Stimulated activated naive CD8-positive, alpha-beta T cell treated with anti-CD3 and anti-CD28 coated beads, Interleukin-15, Interleukin-2, amounts not matched to agents 100 ng/mL and 50 ng/mL, for 24 hours (primary cell): ENCODE results near the gene PDE6B.

Experiments
- H3K27ac Mint-ChIP-seq: one replicate; pipeline ENCODE4 v1.8.0; 2021; ENCODE audit warnings: mild to moderate bottlenecking, mixed read lengths
- H3K27me3 Mint-ChIP-seq: one replicate; pipeline ENCODE4 v1.8.0; 2021; ENCODE audit warnings: mixed read lengths
- H3K36me3 Mint-ChIP-seq: one replicate; pipeline ENCODE4 v1.8.0; 2021; ENCODE audit warnings: low read depth, mixed read lengths
- H3K4me1 Mint-ChIP-seq: one replicate; pipeline ENCODE4 v1.8.0; 2021; ENCODE audit warnings: low read depth, mixed read lengths
- H3K4me3 Mint-ChIP-seq: one replicate; pipeline ENCODE4 v1.8.0; 2021; ENCODE audit warnings: mild to moderate bottlenecking, mixed read lengths
- H3K9me3 Mint-ChIP-seq: one replicate; pipeline ENCODE4 v1.8.0; 2021; ENCODE audit warnings: mixed read lengths

The PDE6B gene

DNA sequence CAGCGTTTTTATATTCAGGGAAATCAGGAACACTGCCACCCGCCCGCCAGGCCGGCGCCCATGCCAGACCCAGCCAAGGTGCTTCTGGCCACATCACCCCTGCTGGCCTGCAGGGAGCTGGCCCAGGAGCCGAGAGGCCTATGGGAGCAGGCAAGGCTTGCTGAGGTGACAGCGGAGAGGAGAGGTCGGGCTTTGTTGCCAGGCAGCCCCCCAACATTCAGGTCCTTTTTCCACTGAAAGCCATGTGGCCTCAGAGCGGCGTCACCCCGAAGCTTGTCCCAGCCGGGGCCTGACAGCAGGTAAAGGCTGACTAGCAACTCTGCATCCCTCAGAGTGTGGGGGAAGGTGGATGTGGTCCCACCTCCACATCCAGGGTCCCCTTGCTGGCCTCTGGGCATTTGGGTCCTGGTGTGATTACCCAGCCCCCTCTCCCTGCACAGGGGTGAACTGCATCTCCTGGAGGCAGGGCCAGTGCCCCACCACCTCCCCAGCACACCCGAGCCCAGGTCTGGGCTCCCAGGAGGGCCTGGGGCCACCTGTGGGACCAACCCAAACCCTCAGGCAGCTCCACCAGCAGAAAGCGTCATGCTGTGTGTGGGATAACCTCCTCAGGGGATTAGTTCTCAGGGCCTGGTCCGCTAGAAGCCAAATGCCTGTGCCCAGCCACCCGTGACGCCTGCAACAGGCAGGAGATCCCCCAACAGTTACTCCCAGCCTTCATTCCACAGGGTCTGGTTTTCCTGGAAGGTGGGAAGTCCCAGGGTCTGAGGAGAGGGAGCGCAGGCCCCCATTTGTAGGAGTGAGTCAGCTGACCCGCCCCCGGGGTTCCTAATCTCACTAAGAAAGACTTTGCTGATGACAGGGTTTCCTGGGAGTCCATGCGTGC is at the start of gene PDE6B:
PDE6B (plus strand) TSS at position 869 of the 886 bp plus-strand sequence. CDS start 54 bp downstream, outside the sequence.
- Mint-ChIP-seq H3K4me3 (no peak within 1 kb of the TSS), H3K9me3 (no peaks in the 10 kb centered on the region), H3K27me3 (peaks cover 3% of the 10 kb centered on the region)

DNA sequence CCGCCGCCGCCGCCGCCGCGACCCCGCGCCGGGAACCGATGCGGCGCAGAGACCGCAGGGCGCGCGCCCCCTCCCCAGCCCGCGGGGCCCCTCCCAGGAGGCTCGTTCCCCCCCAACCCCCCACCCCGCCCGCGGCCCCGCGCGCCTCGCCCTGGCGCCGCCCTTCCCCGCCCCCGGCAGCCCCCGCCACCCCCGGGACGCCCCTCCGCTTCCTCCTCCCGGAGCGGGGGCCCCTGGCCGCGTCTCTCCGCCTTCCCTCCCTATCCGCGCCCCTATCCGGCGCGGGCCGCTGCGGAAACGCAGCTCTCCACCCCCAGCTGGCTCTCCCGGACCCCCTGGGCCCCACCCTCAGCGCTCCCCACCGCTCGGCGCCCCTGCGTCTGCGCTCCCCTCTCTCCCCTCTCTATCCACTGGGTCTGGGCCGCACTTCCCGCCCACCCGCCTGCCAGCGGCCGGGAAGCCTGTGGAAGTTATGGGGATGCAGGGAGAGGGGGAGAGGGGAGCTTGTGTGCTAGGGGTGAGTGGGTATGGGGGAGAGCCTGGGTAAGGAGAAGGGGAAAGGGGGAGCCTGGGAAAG is 49.0 kb upstream of the PDE6B start, which contains the start of gene TMEM271:
TMEM271 (minus strand) TSS at position 51 of the 577 bp plus-strand sequence. CDS start 233 bp downstream, outside the sequence.
- Mint-ChIP-seq H3K4me3 (peak within 1 kb of the TSS; percentile 51), H3K27me3 (peaks cover 67% of the 10 kb centered on the region), H3K4me1 (peaks cover 13% of the 10 kb centered on the region), H3K27ac (no peak within 1 kb of the TSS), H3K9me3 (no peaks in the 10 kb centered on the region), H3K36me3 (peaks cover 3% of the 10 kb centered on the region)

More for the DNA sequence above, at the start of gene PDE6B:
- Mint-ChIP-seq H3K36me3 (no peaks in the 10 kb centered on the region), H3K27ac (no peak within 1 kb of the TSS), H3K4me1 (no peaks in the 10 kb centered on the region)

DNA sequence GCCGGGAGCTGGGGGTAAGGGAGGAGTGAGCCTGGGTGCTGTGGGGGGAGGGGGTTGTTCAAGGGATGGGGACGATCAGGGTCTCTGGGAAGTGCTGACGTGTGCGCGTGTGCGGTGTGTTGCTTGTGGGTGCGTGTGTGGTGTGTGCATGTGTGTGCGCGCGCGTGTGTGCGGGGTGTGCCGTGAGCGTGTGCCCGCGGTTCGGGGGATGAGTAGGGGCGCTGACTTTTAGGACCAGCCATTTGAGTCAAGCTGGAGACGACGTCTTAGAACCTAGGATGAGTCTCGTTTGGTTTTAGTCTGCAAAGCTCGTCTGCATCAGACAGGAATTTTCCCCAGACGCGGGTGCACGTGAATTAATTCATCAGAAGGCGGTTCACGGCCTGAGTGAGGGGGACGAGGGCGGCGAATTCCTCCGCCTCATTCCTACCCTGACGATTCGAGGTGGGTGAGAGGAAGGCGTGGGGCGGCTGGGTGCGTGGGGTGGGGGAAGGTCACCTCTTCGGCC is 48.3 kb upstream of the PDE6B start:
- peak overlapping the region; percentile 51 for H3K4me3 Mint-ChIP-seq
- no peak overlapping the region for H3K27ac Mint-ChIP-seq
- peaks cover 68% of the 10 kb centered on the region for H3K27me3 Mint-ChIP-seq
- peaks cover 13% of the 10 kb centered on the region for H3K4me1 Mint-ChIP-seq
- peaks cover 3% of the 10 kb centered on the region for H3K36me3 Mint-ChIP-seq
- H3K9me3 Mint-ChIP-seq: no peaks in the 10 kb centered on the region

DNA sequence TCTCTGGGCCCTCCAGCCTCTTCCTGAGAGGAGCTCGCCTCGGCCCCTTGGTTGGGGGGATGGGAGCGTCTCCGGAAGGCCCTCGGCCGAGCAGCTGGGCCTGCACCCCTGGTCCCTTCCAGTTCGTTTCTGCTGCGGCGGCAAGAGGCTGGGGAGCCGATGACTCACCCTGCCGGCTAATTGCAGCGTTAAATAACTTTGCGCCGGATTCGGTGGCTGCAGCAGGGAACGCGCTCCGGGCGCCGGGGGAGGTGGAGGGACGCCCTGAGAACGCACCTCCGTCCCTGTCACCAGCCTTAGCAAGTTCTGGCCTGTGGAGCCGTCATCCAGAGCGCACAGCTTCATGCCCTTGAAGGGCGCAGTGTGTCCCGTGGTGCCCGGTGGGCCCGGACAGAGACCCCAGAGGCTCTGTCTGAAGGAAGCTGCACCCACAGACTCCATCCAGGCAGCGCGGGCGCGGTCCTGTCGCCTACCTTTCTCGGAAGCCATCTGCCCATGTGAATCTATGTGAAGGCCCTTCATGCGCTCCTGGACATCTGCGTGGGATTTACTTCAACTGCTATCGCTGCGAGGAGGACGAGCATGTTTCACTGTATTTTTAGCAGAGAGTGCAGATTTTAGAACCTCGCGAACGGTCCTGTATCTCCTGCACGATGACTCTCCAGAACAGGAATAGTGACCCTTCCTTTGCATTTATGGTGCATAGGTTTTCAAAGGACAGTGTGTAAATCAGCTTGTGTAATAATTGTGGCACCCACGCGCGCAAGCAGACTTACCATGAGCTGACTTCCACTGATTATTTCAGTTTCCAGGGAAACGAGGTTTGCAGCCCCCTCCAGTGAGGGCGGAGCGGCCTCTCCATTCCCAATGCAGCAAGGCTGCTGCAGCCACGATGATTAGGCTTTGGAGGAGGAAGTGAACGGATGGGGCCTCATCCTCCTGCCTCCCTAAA is 47.6 kb upstream of the PDE6B start:
- H3K9me3 Mint-ChIP-seq: no peaks in the 10 kb centered on the region
- peaks cover 3% of the 10 kb centered on the region for H3K36me3 Mint-ChIP-seq
- peaks cover 13% of the 10 kb centered on the region for H3K4me1 Mint-ChIP-seq
- no peak overlapping the region for H3K4me3 Mint-ChIP-seq
- H3K27ac Mint-ChIP-seq: peak overlapping the region; percentile 18
- H3K27me3 Mint-ChIP-seq: peaks cover 66% of the 10 kb centered on the region

DNA sequence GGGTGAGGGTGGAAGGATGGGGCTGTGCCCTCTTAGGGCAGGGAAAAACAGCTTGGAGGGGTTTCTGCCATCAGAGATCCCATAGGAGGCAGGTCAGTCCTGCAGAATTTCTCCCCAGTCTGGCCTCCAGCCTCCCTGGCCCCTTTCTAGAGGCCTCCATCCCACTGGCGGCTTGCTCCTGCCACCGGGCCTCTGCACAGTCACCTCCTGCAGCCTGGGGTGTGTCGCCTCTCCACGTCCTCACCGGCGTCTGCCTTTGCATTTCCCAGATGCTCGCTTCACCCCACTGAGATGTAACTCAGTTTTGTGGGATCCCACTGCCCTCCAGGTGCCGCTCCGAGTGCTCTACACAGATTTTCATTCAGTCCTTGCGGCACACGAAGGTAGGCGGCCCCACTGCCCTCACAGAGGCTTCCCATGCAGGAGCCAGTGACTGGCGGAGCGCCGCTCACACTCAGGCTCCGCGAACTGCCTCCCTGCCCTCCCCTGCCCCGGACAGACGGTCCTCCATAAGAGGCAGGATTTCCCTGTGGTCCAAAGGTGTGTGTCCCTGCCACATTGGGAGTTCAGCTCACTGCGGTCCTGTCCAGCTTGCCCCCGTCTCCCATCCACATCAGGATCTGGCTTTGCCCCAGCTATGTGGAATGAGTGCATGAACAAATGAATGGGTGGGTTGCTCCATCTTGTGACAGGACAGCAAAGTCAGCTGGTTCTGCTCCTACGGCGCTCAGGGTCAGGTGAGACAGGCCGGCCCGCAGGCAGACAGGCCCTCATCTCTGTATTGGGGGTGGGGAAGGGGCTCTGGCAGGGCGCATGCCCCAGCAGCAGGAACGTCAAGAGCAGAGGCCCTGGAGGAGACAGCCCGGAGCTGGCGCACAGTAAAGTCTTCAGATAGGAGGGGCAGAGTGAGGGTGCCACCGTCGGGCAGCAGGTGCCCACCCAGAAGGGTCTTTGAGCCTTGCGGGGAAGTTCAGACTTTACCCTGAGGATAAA is 46.6 kb upstream of the PDE6B start:
- peaks cover 63% of the 10 kb centered on the region for H3K27me3 Mint-ChIP-seq
- no peak overlapping the region for H3K4me3 Mint-ChIP-seq
- peaks cover 13% of the 10 kb centered on the region for H3K4me1 Mint-ChIP-seq
- peaks cover 3% of the 10 kb centered on the region for H3K36me3 Mint-ChIP-seq
- no peak overlapping the region for H3K27ac Mint-ChIP-seq
- H3K9me3 Mint-ChIP-seq: no peaks in the 10 kb centered on the region

DNA sequence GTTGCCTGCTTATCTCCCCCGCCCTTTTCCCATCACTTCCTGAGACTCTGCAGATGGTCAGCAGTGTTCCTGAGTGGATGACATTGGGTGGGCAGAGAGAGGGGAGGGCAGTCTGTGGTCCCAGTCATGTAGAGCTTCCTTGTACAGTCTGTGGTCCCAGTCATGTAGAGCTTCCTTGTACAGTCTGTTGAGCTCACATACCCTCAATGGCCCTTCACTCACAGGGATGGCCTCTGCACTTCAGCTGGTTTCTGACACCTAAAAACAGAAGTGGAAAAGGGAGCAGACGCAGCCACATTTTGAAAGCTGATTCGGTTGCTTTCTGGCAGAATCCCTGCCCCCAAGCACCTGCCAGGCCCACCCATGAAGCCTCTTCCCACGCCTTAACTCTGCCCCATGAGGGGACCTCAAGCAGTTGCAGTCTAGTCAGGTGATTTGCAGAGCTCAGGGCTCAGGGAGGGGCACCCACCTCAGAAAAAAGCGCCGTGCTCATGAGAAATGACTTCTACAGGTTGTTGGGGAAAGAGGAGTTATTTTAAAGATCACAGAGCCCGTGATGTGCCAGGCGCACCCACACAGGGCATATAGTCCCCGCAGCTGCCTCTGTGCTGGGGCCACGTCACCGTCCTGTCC is 45.7 kb upstream of the PDE6B start:
- Mint-ChIP-seq H3K4me3 (no peak overlapping the region), H3K27me3 (peaks cover 61% of the 10 kb centered on the region), H3K36me3 (peaks cover 6% of the 10 kb centered on the region), H3K9me3 (peaks cover 7% of the 10 kb centered on the region), H3K27ac (no peak overlapping the region), H3K4me1 (peaks cover 9% of the 10 kb centered on the region)

DNA sequence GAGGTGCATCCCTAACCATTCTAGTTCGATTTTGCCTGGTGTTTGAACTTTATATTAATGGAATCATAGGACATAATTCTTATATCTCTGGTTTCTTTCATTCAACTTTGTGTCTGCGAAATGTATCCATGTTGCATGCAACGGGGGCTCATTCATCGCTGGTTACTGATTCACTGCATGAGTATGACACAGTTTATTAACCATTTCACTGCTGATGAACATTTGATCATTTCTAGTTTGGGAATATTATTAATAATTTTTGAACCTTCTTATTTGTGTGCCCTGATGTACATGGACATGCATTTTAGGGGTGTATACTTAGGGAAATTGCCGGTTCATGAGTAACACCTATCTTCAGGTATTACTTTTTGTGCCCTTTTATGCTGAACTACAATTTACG is 44.2 kb upstream of the PDE6B start:
- peaks cover 70% of the 10 kb centered on the region for H3K27me3 Mint-ChIP-seq
- no peak overlapping the region for H3K27ac Mint-ChIP-seq
- peaks cover 11% of the 10 kb centered on the region for H3K9me3 Mint-ChIP-seq
- H3K36me3 Mint-ChIP-seq: peaks cover 6% of the 10 kb centered on the region
- no peak overlapping the region for H3K4me3 Mint-ChIP-seq
- peaks cover 9% of the 10 kb centered on the region for H3K4me1 Mint-ChIP-seq

DNA sequence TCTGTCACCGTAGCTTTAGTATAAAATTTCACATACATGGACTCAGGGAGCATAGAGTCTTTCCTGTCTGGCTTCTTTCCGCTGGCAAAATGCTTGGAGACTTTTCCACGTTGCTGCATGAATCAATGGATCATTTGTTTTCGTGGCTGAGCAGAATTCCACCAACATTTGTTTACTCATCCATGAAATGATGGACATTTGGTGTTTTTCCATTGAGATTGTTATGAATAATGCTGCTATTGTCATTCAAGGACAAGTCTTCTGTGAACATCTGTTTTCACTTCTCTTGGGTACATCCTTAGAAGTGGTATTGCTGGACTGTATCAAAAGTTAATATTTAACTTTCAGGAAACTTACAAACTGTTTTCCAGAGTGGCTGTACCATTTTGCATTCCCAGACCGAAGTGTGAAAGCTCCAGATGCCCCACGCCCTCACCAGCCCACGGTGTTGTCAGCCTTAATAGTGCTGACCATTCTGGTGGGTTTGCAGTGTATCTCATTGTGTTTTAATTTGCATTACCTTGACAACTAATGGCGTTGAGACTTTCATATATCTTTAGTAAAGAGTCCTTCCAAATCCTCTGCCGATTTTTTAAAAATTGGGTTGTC is 43.5 kb upstream of the PDE6B start:
- Mint-ChIP-seq H3K27me3 (peaks cover 75% of the 10 kb centered on the region), H3K36me3 (peaks cover 6% of the 10 kb centered on the region), H3K27ac (no peak overlapping the region), H3K4me3 (no peak overlapping the region), H3K9me3 (peaks cover 11% of the 10 kb centered on the region), H3K4me1 (peaks cover 8% of the 10 kb centered on the region)

DNA sequence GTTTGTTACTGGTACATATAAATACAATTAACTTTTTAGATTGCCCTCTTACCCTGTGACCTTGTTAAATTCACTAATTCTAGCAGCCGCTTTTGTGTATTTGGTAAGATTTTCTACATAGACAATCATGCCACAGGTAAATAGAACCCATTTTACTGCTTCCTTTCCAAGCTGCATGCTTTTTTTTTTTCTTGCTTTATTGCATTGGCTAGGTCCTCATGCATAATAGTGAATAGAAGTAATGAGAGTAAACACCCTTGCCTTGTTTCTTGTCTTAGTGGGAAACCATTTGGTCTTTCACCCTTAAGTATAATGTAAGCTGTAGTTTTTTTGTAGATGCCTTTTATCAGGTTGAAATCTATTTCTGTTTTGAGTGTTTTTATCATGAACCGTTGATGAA is 41.6 kb upstream of the PDE6B start:
- Mint-ChIP-seq H3K27ac (no peak overlapping the region), H3K9me3 (peaks cover 11% of the 10 kb centered on the region), H3K36me3 (peaks cover 10% of the 10 kb centered on the region), H3K4me1 (no peaks in the 10 kb centered on the region), H3K4me3 (no peak overlapping the region), H3K27me3 (peaks cover 62% of the 10 kb centered on the region)

DNA sequence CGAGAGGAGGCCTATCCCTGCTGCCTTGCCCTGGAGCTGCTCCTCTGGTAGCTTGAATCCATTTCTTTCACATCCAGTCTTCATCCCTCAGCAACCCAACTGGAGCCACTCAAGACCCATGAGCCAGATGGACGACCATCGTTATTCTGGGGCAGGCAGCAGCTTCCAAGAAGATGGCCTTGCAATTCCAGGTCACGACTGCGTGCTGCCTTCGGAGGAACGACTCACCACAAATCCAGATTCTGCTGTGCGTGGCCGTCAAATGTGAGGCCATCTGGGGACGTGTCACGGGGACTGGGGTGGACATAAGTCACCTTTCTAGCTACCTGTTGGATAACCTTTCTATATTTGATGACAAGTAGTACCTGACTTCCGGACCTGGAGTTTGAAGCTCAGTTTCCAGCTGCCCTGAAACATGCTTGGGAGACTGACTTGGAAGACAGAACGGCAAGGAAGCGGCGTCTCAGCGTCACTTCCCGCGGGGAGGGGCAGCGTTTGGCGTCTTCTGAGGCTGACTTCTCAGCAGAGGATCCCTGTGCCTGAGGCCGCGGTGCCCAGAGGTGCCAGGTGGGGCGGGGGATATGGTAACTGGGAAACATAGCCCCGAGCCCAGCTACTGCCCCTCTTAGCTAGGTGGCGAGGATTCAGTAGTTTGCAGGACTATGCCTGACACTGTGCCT is 37.6 kb upstream of the PDE6B start:
- Mint-ChIP-seq H3K36me3 (peaks cover 10% of the 10 kb centered on the region), H3K9me3 (peaks cover 11% of the 10 kb centered on the region), H3K27me3 (peaks cover 48% of the 10 kb centered on the region), H3K4me1 (no peaks in the 10 kb centered on the region), H3K27ac (no peak overlapping the region), H3K4me3 (no peak overlapping the region)

DNA sequence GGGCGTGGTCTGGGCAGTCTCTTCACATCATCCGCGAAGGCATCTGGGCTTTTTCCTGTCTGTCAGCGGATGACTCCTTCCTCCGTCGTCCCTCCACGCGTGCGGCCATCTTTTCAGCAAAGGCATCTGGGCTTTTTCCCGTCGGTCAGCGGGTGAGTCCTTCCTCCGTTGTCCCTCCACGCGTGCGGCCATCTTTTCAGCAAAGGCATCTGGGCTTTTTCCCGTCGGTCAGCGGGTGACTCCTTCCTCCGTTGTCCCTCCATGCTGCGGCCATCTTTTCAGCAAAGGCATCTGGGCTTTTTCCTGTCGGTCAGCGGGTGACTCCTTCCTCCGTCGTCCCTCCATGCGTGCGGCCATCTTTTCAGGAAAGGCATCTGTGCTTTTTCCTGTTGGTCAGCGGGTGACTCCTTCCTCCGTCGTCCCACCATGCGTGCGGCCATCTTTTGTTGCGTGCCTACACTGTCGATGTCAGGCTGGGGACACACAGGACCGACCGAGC is 37.0 kb upstream of the PDE6B start:
- Mint-ChIP-seq H3K4me3 (no peak overlapping the region), H3K27ac (no peak overlapping the region), H3K4me1 (no peaks in the 10 kb centered on the region), H3K36me3 (peaks cover 10% of the 10 kb centered on the region), H3K27me3 (peaks cover 44% of the 10 kb centered on the region), H3K9me3 (peaks cover 11% of the 10 kb centered on the region)

DNA sequence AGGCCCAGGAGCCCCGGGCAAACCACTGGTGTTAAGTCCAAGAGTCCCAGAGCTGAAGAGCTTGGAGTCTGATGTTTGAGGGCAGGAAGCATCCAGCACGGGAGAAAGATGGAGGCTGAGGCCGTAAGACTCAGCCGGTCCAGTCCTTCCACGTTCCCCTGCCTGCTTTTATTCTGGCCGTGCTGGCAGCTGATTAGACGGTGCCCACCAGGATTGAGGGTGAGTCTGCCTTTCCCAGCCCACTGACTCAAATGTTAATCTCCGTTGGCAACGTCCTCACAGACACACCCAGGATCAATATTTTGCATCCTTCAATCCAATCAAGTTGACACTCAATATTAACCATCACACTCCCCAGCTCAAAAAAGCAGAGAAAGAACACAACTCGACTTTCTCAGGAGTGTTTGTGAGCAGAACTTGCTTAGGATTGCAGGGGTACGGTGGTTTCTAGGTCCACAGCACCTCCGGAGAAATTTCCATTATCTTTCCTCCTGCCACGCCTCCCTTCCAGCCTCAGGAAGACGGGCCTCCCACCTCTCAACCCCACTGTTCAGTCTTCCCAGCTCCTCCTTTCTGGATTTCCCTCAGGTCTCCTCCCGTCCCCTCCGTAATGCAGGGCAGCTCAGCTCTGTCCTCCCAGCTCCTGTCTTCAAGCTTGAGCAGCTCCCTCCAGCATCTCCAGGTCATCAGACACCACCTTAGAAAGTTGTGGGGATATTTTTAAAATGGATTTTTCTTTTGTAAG is 36.0 kb upstream of the PDE6B start:
- H3K4me3 Mint-ChIP-seq: no peak overlapping the region
- peaks cover 8% of the 10 kb centered on the region for H3K9me3 Mint-ChIP-seq
- H3K27ac Mint-ChIP-seq: no peak overlapping the region
- peaks cover 40% of the 10 kb centered on the region for H3K27me3 Mint-ChIP-seq
- peaks cover 5% of the 10 kb centered on the region for H3K36me3 Mint-ChIP-seq
- no peaks in the 10 kb centered on the region for H3K4me1 Mint-ChIP-seq
